NCI-H2171 (cell line): ENCODE data around the gene LMO1.

Source experiments
- DNase-seq: peaks from one replicate; lab custom pipeline; 2025; lab: John Stamatoyannopoulos, UW

LMO1 gene

GRCh38 chr11:8263769-8264410, at the start of gene LMO1:
Gene LMO1, minus strand, starts transcription at chr11:8263878. Its CDS starts 516 bp downstream, at chr11:8263362.
- DNase-seq: peak; percentile 66

DNA sequence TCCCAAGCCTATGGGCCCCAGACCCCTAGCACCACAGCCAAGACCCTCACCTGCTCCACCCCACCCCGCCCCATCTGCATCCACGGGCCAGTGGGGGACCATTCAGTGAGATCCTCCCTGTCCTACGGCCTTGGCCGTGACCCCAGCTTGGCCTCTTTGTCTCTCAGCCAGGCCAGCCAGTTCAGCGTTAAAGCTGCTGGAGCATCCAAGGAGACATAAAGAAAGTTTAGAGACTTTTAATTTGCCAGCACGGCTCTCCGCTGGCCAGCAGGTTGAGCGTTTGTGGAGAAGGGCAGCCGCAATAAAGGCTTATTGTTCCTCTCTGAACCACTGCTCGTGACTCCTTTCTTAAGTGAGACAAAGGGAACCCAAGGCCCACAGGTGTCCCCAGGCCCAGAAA, 49.3 kb upstream of the LMO1 start:
- DNase-seq: no peak

DNA sequence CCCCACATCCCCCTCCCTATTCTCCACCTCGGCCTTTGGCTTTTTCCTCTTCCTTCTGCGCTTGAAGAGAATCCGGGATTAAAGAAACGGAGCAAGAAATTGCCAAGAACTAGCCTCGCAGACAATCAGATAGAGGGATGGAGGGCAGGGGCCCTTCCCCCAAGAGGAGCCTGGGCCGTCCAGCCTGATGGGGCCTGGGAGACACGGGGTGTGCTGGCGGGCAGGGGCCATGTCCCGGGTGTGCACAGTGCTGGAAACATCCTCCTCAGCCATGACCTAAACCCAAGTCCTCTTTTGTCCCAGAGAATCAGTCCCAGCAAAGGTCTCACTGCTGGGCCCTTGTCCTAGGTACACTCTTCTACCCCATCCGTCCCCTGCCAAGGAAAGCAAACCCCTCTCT, 47.7 kb upstream of the LMO1 start:
- no peak for DNase-seq

- no peak for DNase-seq
Measured at GRCh38 chr11:8310743-8311298, 47.1 kb upstream of the LMO1 start.

GRCh38 chr11:8309862-8310261, 46.2 kb upstream of the LMO1 start:
- DNase-seq: no peak

GRCh38 chr11:8309311-8309710, 45.6 kb upstream of the LMO1 start:
- DNase-seq: no peak

DNA sequence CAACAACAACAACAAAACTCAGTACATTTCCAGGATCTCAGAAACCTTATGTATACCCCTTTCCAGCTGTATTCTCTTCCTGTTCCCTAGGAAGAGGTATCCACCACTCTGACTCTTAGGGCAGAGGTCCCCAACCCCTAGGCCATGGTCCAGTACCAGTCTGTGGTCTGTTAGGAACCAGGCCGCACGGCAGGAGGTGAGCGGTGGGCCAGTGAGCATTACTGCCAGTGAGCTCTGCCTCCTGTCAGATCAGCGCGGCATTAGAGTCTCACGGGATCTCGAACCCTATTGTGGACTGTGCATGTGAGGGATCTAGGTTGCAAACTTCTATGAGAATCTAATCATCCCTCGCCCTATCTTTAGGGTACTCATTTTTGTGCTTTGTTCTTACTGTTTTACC, 43.9 kb upstream of the LMO1 start:
- DNase-seq: no peak

DNA sequence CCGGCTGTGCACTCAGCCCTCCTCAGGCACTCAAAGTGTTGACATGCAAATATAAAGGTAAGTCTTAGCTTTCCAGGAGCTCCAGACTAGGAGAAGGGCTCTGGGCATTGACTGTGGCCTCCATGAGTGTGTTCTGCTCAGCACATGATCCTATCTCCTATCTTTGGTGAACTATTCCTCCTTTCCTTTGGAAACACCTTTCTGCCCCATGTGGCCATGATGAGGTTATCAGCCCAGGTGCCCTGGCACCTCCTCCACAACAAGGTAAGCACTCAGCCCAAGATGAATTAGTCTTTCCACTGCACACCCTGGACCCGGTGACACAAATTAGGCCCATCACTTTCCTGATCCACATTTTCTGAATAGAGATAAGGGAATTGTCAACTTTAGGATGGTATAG, 37.9 kb upstream of the LMO1 start:
- no peak for DNase-seq

- DNase-seq: no peak
Measured at GRCh38 chr11:8298801-8299786, 35.4 kb upstream of the LMO1 start.

DNA sequence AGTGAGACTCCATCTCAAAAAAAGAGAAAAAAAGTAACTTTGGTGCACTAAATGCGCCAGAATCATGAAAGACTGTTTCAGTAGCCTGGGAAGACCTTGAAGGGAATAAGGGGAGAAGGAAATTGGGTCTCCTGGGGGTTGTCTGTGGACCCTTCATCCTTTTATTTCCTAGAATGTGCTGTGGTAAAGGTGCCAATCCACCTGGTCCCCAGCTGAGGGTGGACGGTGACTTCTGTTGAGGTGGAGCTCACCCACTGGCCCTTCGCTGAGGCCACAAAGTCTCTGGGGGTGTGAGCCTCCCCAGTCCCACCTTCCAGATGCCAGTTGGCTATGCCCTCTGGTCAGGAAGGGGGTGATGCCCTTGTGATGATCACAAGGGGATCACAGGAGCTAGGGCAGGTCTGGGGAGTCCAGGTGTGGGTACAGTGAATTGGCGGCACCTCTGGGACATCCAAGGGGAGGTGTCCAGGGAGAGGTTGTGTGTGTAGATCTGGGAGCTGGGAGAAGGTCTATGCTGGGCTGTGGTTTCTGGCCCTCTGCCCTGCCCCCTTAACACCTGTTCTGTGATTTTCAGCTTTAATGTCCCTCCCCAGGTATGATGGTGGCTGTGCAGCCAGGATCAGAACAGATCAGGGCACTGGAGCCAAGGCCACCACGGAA, 34.2 kb upstream of the LMO1 start:
- DNase-seq: no peak

DNA sequence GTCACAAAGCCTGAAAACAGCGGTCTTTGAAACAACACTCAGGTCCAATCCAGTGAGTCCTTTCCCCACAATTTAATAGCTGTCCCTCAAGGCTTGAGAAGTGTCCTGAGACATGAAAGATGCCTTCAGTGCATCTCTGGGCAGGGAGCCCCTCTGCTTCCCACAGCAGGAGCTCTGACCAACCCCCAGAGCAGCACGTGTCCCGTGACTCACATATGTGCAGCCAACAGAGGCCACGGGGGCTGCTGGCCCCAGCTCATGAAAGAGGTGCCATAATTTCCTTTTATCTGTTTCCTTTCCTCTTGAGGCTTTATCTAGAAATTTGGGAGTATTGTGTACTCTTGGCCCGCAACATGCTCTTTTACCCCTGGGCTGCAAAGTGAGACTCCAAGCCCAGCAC, 33.2 kb upstream of the LMO1 start:
- DNase-seq: no peak

- no peak for DNase-seq
Measured at GRCh38 chr11:8296038-8296649, 32.5 kb upstream of the LMO1 start.

GRCh38 chr11:8294251-8294935, 30.7 kb upstream of the LMO1 start:
- no peak for DNase-seq

DNA sequence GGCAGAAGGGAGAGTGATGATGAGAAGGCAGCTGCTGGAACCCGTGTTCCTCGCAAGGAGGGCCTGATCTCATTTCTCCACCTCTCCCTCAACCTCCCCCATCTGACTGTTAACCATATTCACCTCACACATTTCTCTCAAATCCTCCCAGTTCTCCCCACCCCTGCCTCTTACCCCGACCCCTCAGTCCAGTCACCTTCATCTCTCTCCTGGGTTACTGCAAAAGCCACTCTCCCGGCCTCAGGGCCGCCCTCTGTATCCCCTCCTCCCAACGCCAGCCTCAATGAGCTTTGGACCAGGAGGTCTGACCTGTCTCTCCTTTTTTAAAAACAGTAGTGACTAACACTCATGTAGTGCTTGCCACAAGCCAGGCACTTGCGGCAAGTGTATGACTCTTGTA, 29.5 kb upstream of the LMO1 start:
- DNase-seq: no peak

DNA sequence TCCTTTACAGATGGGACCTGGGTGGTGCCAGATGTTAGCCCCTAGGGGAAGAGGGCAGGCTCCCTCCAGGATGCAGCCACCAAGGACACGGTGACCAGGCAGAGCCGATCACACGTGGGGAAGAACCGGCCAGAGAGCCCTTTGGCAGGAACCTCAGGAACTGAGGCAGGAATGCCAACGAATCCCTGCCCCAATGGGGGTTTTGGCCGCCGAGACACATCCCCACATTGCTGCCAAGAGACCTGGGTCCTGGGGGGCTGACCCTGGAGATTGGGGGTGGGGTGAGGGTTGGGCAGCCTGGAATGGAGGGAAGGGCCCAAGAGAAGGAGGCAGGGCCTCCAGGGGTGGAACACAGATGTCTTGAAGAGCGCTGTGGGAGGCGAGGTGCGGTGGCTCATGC, 28.7 kb upstream of the LMO1 start:
- DNase-seq: no peak

DNA sequence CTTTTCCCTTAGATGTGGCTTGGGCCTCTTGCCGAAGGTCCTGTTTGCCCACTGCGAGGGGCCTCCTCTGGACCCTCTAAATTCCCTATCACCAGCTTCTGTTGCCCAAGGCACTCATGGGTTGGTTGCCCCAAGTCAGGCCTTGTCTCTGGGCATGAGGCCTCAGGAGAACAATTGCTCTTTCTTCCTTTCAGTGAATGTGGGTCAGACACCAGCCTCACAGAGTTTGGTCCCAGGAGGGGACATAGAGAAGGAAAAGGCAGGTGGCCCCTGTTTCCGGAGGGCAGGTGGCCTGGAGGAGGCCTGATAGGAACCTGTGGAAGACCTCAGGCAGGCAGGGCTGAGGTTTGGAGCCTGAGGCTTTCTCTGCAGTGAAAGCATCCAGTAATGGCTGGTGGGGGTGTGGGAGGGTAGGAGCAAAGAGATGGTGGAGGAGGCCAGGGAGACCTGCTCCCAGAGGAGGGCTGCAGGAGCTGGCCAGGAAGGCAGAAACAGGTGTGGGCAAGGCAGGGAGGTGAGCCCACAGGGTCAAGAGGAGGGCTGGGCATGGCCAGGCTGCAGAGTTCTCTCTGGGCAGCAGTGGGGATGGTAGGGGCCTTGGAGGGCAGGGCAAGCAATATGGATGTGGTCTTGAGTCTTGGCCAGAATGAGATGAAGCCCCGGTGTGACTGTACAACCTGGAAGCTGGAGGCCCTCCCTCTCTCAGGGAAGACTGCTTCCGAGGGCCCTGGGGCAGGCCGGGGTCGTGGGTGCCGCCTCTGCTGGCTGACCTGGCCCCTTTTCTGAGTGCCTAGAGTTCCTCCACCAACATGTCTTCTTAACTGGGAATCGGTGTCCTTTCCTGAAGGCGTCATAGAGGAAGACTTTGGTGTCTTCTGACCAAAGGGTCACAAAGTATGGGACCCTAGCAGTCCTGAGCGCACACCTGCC, 28.0 kb upstream of the LMO1 start:
- no peak for DNase-seq

DNA sequence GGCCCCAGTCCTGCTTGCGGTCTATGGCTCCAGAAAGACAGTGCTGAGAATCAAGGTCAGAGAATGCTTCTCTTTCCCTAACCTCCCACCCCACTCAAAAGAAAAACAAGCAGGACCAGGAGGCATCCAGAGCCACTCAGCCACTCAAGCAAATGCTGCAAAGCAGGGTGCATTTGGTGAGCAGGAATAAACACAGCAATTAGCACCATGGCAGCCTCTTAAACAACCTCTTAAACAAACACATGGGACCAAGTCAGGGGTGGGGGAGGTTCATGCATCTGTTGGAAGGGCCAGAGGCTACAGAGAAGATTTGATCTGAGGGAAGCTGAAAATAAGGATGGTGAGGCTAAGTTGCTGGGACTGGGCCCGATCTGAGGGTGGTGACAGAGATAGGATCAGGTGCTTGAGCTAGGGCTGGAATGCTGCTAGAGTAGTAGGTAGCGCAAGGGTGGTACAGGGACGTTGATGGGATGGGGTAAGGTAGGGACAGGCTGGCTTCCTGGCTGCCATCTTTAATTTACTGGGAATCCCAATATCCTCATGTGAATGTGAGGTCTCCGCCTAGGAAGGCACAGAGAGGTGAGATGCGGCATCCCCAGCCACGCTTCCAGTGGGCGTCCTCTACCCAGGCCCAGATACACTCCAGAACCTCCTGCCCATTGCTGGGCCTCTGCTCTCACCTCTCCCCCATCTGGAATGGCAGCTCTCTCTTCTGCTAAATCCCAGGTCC, 26.6 kb upstream of the LMO1 start:
- peak; percentile 53 for DNase-seq

GRCh38 chr11:8289492-8289918, 25.8 kb upstream of the LMO1 start:
- DNase-seq: no peak

GRCh38 chr11:8288824-8289491, 25.3 kb upstream of the LMO1 start:
- no peak for DNase-seq
